HG02884 (cell line): ENCODE results near the gene FASTK.

Experiments
- ATAC-seq: cut with Tn5 transposase; IDR thresholded peaks from one replicate; pipeline ENCODE4 v1.9.1; 2021; ENCODE audit warnings: mild to moderate bottlenecking, moderate library complexity; ENCODE audit not compliant: unreplicated experiment

Gene FASTK

DNA sequence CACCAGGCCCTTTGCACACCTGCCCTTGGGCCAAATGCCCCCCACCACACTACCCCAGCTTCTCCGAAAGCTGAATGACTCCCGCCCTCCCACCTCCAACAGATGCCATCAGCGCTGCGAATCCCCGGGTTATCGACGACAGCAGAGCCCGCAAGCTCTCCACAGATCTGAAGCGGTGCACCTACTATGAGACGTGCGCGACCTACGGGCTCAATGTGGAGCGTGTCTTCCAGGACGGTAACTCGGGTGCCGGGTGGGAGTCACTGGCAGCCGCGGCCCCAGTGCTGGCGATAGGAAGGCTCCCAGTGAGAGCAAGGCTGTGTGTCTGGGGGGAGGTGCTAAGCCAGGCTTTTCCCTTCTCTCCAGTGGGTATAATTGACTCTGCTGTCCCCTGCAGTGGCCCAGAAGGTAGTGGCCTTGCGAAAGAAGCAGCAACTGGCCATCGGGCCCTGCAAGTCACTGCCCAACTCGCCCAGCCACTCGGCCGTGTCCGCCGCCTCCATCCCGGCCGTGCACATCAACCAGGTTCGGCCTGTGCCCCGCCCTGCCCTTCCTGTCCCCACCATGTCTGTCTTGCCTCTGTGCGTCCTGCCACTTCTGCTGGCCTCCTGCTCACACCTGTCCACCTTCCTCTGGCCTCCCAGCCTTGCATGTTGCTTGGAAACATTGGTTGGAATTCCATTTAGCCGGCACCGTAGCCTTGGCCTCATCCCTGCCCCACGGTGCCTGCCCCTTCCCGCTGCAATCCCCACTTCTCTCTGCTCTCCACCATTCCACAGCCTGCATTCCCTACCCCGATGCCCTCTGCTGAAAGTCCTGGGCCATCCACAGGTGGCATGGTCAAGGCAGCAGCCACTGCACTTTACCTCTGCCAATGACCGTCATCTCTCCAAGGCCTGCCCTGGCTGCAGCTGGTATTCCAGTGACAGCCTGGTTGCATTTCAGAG, 37.8 kb upstream of the FASTK start:
- ATAC-seq = no peak

GRCh38 chr7:151117565-151117964, 37.0 kb upstream of the FASTK start:
- no peak for ATAC-seq

DNA sequence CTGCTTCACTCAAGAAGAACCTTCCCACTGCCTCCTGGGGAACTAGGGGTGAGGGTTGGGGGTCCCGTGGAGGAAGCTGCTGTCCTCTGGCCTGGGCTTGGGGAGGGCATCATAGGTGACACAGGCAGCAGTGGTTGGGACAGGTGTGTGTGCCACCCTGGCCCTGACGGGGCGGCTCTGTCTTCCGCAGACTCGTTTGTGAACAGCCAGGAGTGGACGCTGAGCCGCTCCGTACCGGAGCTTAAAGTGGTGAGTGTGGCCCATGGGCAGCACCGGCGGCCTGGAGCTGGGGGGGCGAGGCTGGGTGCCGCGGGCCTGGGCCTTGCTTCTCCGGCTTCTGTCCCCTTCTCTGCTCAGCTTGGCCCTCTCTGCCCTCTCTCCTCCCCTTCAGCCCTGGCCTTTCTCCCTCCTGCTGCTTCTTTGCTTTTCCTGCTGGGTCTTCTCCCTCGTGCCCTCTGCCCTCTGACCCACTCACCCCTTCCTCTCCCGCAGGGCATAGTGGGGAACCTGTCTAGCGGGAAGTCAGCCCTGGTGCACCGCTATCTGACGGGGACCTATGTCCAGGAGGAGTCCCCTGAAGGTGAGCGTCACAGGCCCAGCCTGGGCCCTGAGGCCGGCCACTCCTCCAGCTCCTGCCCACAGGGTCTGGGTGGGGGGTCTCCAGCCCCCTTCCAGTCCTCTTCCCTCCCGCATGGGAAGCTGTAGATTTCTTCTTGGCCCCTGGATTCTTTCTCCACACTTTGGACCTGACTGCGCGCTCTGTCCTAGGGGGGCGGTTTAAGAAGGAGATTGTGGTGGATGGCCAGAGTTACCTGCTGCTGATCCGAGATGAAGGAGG, 36.2 kb upstream of the FASTK start:
- no peak for ATAC-seq

GRCh38 chr7:151115836-151116418, 35.3 kb upstream of the FASTK start:
- ATAC-seq = no peak

DNA sequence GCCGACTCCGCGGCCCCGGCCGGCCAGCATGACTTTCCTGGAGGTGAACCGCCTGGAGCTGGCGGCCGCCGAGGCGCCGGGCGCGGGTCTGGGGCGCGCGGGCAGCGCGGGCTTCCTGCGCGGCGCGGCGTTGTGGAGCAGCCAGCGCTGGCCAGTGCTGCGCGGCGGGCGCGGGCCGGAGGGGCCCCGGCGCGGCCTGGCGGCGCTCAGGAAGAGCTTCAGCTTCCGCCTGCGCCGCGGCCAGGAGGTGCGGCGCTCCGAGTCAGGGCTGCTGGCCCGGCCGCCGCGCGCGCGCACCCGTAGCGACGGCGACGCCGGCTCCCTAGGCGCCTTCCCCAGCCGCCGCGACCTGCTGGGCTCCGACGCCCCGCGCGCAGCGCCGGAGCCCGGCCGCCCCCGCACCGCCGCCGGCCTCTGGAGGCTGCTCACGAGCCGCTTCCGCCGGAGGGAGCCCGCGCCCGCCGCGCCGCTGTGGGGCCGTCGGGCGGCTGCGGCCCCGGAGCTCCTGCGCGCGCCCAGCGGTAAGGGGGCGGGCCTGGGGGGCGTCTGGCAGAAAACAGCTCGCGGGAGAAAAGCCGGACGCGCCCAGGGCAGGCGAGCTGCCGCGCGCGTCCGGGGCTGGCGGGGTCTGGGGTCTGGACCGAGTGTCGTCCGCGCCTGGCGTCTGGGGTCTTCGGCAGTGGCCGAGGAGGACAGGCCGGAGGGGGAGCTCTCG, 34.7 kb upstream of the FASTK start:
- no peak for ATAC-seq

- no peak for ATAC-seq
Observed at GRCh38 chr7:151114151-151115090, 33.8 kb upstream of the FASTK start.

DNA sequence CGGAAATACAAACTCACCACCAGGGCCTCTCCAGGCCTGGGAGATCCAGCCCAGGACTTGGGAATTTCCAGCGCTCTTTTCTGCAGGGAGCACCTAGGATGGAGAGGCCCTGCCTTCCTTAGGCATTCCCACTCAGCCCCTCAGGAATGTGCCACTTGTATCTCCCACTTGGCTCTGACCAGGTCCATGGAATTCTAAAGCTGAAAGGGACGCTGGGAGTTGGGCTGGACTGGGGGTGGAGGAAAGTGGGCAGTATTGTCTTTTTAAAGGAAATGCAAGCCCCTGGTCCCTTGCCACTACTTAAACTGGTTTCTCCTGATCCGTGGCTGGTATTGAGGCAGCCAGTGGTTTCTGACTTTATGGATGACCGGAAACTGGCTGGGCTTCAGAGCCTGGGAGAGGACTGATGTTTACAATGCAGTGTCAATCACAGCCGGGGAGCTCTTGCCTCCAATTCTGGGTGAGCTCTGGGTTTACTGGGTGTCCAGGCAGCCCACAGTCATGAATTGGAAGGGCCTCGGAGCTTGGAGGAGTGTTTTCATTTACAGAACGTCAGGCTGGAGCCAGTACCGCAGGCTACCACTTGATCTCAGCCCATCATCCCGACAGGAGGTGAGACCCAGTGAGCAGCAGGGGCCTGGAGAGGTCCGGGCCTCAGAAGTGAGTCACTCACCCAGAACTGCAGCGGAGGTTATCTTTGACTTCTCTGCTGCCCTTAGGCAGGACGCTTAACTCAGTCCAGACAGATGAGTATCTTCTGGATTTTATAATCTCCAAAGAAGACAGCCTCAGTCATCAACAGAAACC, 32.9 kb upstream of the FASTK start:
- no peak for ATAC-seq

DNA sequence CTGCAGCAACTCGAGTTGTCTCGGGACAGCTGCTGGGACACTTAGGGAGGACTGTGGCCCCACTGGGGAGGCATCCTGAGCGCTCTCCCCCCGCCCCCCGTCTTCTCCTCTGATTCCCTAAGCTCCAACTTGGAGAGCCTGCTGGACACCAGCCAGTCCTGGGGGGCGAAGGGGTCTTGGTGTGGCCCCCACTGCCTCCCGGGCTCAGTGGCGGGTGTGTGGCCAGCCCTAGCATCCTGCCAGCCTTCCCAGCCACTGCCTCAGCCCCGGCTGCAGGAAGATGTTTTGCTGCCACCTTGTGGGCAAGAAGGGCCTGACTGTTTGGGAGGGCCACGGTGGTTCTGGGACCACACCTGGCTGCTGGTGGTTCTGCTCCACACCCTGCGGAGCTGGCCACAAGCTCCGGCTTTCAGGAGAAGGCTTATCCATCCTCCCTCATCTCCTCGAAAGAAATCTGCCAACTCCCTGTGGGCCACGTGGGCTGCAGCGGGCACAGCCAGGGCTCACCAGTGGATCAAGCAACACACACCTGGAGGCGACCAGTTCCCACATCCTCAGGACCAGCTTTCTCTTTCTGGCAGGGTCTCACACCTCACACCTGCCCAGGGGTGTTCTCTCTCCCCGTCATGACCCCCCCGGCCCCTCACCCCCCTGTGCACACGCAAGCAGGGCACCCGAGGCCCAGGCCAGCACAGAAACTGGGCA, 30.5 kb upstream of the FASTK start:
- peak; percentile 80 for ATAC-seq

DNA sequence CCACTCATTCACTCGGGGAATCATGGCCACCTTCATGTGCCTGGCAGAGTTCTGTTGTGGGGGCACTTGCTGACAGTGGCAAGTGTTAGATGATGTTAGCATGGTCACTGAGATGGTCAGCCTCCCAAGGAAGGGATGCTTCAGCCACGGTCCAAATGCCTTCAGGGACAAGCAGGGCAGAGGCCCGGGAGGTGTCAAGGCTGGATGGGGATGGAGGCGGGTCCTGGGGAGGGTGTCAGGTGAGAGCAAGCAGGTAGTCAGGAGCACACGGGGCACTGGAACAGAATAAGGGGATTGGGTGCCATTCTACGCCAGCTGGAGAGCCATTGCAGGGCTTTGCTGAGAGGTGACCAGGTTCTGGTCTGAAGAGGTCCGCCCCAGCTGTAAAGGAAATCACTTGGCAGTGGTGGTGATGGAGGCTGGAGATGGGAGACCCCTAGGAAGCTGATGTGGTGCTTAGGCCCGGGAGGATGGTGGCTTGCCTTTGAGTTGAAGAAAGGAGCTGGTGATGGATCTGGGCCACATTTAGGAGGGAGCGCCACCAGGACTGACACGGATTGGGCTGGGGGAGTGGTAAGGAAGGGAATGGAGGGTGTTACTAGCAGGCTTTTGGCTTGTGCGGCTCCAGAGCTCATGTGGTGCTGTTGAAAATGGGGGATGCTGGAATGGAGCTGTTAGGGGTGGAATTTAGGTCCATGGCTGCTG, 29.8 kb upstream of the FASTK start:
- ATAC-seq = no peak

GRCh38 chr7:151109094-151110048, 28.8 kb upstream of the FASTK start:
- no peak for ATAC-seq

GRCh38 chr7:151107882-151108281, 27.3 kb upstream of the FASTK start:
- no peak for ATAC-seq

DNA sequence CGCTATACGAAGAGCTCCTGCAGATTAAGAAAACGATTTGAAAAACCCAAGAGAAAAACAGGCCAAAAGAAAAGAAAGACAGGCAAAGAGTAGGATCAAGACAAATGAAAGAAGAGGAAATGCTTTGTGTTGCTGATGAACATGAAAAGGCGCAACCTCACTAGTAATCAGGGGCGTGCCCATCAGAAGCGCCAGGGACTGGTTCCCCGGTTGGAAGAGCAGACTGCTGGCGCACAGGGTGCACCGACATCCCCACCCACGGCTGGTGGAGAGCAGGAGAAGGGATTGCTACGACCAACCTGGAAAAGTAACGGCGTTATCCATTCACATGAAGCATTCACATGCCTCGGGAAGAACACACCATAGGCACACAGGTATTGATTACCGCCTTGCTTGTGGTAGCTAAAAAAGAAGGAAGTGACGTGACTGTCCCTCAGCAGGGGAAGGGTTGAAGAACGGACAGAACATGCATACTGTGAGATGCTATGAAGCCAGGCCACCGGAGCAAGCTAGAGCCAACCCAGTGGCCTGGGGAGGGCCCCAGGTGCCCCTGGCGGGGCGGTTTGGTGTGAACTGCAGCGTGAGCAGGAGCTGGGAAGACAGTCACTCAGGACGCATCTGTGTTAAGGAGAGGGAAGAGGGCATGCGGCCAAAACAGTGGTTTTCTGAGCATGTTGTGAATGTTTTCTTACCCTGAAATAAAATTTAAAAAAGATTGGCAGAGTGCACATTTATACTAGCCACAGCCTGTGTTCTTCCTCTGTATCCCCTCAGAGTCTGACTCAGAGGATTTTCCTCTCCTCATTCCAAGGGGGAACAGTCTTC, 24.0 kb upstream of the FASTK start:
- no peak for ATAC-seq

GRCh38 chr7:151103973-151104372, 23.4 kb upstream of the FASTK start:
- ATAC-seq = no peak

DNA sequence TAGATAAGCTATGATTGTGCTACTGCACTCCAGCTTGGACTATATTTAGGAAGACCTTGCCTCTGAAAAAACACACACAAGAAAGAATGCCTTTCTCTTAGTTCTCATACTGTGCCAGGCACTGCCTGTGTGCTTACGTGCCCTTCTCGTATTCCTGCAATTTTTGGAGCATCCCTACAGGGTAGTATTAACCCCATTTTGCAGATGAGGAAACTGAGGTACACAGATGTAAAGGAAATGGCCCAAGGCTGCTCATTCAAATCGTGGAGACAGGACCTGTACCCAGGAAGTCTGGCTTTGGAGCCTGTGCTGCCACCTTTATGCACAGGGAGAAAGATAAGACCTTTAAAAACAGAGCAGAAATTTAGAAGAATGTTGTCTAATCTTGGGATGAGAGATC, 22.4 kb upstream of the FASTK start:
- no peak for ATAC-seq

GRCh38 chr7:151101621-151102396, 21.2 kb upstream of the FASTK start:
- ATAC-seq = no peak
